Ishikawa (cell line): ENCODE data around the gene PSMD11.

Experiments used
- TAF1 ChIP-seq: IDR thresholded peaks from 2 replicates; pipeline ENCODE4 v1.6.1; 2012; ENCODE audit warnings: low read depth, mild to moderate bottlenecking
- YY1 ChIP-seq: IDR thresholded peaks from 2 replicates; pipeline ENCODE4 v1.6.1; 2012; ENCODE audit warnings: low read depth
- TF ChIP-seq, protein P1 (sequence below): IDR thresholded peaks from 2 replicates; pipeline ENCODE4 v1.6.1; 2012; ENCODE audit warnings: low read depth, mild to moderate bottlenecking

DNA sequence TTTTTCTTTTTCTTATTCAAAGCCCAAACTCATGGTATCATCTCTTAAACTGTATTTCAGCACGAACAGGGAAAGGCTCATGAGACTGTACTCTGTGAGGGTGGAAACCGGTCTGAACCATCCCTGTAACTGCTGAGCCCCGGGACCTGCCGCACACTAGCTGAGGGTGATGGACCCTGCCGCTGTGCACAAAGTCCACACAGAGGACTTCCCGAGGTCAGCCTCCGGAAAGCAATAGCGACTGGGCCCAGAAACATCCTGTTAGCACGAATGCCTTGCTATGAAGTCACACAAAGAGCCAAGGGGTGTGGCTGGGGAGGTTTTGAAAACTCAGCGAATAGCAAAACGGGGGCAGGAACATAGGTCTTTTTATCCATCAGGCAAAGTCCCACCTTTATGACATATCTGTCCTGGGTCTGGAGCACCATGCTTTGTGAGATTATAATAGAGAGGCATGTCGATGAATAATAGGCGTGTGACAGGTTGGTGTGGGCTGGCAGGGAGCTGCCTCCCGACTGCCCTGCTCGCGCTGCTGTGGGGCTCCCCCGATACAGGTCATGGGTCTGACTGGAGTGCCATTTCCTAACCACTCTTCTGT lies 75.9 kb downstream of the PSMD11 start:
- TF ChIP-seq YY1 (no peak), TAF1 (no peak)
- TF ChIP-seq, protein P1, sequence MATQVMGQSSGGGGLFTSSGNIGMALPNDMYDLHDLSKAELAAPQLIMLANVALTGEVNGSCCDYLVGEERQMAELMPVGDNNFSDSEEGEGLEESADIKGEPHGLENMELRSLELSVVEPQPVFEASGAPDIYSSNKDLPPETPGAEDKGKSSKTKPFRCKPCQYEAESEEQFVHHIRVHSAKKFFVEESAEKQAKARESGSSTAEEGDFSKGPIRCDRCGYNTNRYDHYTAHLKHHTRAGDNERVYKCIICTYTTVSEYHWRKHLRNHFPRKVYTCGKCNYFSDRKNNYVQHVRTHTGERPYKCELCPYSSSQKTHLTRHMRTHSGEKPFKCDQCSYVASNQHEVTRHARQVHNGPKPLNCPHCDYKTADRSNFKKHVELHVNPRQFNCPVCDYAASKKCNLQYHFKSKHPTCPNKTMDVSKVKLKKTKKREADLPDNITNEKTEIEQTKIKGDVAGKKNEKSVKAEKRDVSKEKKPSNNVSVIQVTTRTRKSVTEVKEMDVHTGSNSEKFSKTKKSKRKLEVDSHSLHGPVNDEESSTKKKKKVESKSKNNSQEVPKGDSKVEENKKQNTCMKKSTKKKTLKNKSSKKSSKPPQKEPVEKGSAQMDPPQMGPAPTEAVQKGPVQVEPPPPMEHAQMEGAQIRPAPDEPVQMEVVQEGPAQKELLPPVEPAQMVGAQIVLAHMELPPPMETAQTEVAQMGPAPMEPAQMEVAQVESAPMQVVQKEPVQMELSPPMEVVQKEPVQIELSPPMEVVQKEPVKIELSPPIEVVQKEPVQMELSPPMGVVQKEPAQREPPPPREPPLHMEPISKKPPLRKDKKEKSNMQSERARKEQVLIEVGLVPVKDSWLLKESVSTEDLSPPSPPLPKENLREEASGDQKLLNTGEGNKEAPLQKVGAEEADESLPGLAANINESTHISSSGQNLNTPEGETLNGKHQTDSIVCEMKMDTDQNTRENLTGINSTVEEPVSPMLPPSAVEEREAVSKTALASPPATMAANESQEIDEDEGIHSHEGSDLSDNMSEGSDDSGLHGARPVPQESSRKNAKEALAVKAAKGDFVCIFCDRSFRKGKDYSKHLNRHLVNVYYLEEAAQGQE = no peak
